ENCODE data around the gene STAP2.
A peak's percentile ranks its signal among the peaks of the same experiment; 100 is the strongest.

The STAP2 gene

GRCh38 chr19:4327252-4327876, 11.3 kb downstream of the STAP2 start:
- peak; percentile 50 for DNase-seq (ENCODE audit: low spot score)

GRCh38 chr19:4326837-4327251, 11.8 kb downstream of the STAP2 start:
- DNase-seq (ENCODE audit: low spot score): no peak

- DNase-seq (ENCODE audit: low spot score): no peak
These were observed 12.3 kb downstream of the STAP2 start for GRCh38 chr19:4326215-4326836.

GRCh38 chr19:4324228-4324627, 14.4 kb downstream of the STAP2 start:
- DNase-seq (ENCODE audit: low spot score): no peak

- DNase-seq (ENCODE audit: low spot score): no peak
These were observed 14.9 kb downstream of the STAP2 start for GRCh38 chr19:4323692-4324091.

- DNase-seq (ENCODE audit: low spot score): no peak
These were observed 15.5 kb downstream of the STAP2 start for GRCh38 chr19:4322942-4323665.

- DNase-seq (ENCODE audit: low spot score): no peak
These were observed 18.2 kb downstream of the STAP2 start for GRCh38 chr19:4320419-4320818.

GRCh38 chr19:4319067-4319718, 19.4 kb downstream of the STAP2 start:
- no peak for DNase-seq (ENCODE audit: low spot score)

- no peak for DNase-seq (ENCODE audit: low spot score)
These were observed 20.2 kb downstream of the STAP2 start for GRCh38 chr19:4318460-4318859.

GRCh38 chr19:4316956-4317355, 21.7 kb downstream of the STAP2 start:
- no peak for DNase-seq (ENCODE audit: low spot score)

GRCh38 chr19:4313847-4314490, 24.7 kb downstream of the STAP2 start:
- no peak for DNase-seq (ENCODE audit: low spot score)

- no peak for DNase-seq (ENCODE audit: low spot score)
These were observed 28.1 kb downstream of the STAP2 start for GRCh38 chr19:4310247-4311121.

GRCh38 chr19:4305659-4306058, 33.0 kb downstream of the STAP2 start:
- no peak for DNase-seq (ENCODE audit: low spot score)

- no peak for DNase-seq (ENCODE audit: low spot score)
These were observed 33.4 kb downstream of the STAP2 start for GRCh38 chr19:4305257-4305612.

- peak; percentile 95 for DNase-seq (ENCODE audit: low spot score)
These were observed 33.9 kb downstream of the STAP2 start, which contains the start of gene FSD1 for GRCh38 chr19:4304538-4305256. TSS of gene FSD1 (plus strand) at chr19:4304598. CDS start at chr19:4304747, 149 bp downstream.

- DNase-seq (ENCODE audit: low spot score): no peak
These were observed 34.6 kb downstream of the STAP2 start for GRCh38 chr19:4303819-4304537.

GRCh38 chr19:4302243-4302640, 36.4 kb downstream of the STAP2 start, which contains the start of gene TMIGD2:
TSS of gene TMIGD2 (minus strand) at chr19:4302389. CDS start at chr19:4302385, 4 bp downstream.
- no peak for DNase-seq (ENCODE audit: low spot score)

GRCh38 chr19:4301590-4302242, 36.9 kb downstream of the STAP2 start:
- DNase-seq (ENCODE audit: low spot score): no peak

GRCh38 chr19:4300589-4300988, 38.0 kb downstream of the STAP2 start:
- DNase-seq (ENCODE audit: low spot score): no peak
